Glomerular visceral epithelial cell (primary cell): ENCODE data around the gene ALOXE3.
"Not testable (repeated sequence)": the region's sequence is repeated elsewhere in the genome, so short reads cannot be mapped to it uniquely, and the experiment has no call there.

Experiments
- DNase-seq: peaks from one replicate; pipeline ENCODE4 v3.0.0-alpha.2; 2016; ENCODE audit errors: extremely low spot score

The ALOXE3 gene

GRCh38 chr17:8072341-8072728 is 46.0 kb downstream of the ALOXE3 start:
- DNase-seq, result no peak

GRCh38 chr17:8071496-8071895 is 46.8 kb downstream of the ALOXE3 start:
- no peak for DNase-seq

- DNase-seq, result no peak
These were observed 48.8 kb downstream of the ALOXE3 start for GRCh38 chr17:8069587-8069860.

DNA sequence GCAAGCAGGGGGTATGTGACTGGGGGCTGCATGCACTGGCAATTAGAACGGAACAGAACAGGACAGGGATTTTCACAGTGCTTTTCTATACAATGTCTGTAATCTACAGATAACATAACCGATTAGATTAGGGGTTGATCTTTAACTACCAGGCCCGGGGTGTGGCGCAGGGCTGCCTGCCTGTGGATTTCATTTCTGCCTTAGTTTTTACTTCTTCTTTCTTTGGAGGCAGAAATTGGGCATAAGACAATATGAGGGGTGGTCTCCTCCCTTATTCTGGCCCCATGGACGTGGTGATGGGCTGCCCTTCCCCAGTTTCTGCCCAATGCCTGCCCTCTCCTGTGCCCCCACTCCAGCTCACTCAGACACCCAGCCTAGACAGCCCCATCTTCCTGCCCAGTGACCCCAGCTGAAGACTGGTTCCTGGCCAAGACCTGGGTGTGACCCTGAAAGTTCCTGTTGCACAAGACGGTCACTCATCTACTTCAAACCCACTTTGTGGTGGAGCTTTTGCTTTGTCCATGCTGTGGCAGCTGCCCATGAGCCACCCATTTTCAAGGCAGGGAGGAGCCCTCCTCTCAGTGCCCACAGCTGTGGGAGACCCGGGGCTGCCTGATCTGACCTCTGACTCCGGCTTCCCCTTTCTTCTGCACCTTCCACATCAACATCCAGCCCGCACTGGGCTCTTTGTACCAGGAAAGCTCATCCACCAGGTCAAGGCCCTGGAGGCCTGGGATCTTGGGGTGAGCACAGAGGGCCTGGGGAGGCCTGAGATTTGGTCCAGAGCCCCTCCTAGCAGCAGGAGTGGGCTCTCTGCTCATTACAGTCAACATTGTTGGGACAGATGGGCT is 49.4 kb downstream of the ALOXE3 start:
- no peak for DNase-seq

- DNase-seq, result no peak
These were observed 50.5 kb downstream of the ALOXE3 start for GRCh38 chr17:8067806-8068205.

DNA sequence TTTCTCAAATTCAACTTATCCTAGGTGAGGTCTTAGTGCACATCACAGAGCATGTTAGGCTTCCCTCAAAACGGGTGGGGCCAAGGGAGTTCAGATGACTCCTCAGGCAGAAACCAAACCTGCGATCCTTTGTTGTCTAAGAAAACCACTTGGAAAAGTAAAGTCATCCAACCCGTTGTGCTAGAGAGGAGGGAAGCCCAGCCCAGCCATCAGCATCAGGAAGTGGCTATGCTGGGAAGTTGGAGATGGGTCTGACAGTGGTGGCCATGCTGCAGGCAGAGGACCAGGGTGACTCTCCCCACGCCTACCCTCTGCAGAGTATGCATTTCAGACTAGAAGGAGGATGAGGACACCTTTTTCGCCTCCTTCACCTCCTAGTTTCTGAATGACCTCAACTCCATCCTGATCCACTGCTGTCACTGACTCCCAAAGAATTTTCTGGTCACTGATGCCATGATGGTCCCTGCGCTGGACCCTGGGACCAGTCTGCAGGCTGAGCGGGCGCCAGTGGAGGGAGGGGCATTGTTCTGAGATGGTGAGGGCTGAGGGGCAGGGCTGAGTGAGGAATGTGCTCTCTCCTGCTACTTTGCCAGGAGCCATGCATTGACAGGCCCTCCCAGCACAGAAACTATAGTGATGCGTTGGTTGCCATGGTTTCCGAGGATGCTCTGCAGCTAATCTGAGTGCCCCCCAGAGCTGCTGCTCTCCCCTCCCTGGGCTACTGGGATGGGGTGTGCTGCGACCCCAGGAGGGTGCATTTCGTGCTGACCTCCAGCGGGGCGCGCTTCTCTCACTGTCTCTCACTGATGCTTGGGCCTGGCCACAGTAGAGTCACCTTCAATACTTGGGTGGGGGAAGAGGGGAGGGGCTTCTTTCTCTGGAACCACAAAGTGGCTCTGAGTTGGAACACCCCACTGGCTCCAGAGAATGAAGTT is 51.2 kb downstream of the ALOXE3 start:
- no peak for DNase-seq

GRCh38 chr17:8064561-8065019 is 53.7 kb downstream of the ALOXE3 start:
- DNase-seq, result no peak

DNA sequence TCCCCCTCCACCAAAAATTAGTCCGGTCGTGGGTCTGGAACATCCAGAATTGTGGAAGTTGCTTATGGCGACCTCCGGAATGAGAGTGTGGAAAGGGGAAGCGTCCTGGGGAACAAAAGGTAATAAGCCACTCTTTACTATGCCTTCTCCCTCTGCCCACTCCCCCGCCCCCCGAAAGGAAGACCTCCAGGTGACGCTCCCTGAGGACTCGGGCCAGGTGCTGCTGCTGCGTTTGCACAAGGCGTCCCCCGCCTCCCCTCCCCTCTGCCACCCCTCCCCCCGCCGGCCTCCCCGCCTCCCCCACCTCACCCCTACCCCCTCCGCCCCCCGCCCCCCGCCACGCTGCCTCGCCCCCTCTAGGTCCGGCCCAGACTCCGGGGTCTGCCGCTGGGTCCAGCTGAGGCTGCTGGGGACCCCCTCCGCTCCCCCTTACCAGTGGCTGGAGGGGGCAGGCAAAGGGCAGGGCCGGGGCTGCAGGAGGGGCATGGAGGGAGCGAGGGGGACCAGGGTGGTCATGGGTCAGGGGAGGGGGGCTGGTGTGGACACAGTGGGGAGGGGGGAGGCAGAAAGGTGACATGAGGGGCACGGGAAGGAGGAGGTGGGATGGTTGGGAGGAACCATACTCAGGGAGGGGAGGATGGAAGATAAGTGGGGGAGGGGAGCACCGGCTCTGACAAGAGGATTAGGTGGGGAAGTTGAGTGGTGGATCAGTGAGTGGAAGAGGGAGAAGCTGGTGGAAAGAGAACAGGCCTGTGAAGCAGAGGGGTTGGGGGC is 54.4 kb downstream of the ALOXE3 start:
- DNase-seq, result no peak

- no peak for DNase-seq
These were observed 55.4 kb downstream of the ALOXE3 start for GRCh38 chr17:8062807-8063483.

DNA sequence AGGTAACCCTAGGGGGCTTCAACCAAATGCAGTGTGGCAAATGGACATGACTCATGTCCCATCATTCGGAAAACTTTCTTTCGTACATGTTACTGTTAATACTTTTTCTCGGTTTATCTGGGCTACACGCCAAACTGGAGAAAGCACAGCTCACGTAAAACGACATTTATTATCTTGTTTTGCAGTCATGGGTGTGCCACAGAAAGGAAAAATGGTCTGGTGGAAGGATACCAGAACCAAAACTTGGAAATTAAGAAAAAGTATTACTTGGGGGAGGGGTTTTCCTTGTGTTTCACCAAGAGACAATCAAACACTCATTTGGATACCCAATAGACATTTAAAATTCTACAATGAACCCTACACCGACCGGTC is 55.9 kb downstream of the ALOXE3 start:
- no peak for DNase-seq

DNA sequence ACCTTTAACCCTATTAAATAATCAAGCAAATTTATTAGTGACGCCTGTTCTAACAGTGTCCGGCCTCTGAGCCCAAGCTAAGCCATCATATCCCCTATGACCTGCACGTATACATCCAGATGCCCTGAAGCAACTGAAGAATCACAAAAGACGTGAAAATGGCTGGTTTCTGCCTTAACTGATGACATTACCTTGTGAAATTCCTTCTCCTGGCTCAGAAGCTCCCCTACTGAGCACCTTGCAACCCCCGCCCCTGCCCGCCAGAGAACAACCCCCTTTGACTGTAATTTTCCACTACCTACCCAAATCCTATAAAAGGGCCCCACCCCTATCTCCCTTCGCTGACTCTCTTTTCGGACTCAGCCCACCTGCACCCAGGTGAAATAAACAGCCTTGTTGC is 56.5 kb downstream of the ALOXE3 start:
- DNase-seq, result not testable (repeated sequence)

DNA sequence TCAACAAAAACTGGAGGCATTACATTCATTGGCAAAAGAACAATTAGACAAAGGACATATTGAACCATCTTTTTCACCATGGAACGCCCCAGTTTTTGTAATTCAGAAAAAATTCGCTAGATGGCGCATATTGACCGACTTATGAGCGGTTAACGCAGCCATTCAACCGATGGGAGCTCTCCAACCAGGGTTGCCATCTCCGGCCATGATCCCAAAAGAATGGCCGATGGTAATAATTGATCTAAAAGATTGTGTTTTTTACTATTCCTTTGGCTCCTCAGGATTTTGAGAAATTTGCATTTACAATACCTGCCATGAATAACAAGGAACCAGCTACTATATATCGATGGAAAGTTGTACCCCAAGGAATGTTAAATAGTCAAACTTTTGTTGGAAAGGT is 58.0 kb downstream of the ALOXE3 start:
- DNase-seq, result peak; percentile 70

DNA sequence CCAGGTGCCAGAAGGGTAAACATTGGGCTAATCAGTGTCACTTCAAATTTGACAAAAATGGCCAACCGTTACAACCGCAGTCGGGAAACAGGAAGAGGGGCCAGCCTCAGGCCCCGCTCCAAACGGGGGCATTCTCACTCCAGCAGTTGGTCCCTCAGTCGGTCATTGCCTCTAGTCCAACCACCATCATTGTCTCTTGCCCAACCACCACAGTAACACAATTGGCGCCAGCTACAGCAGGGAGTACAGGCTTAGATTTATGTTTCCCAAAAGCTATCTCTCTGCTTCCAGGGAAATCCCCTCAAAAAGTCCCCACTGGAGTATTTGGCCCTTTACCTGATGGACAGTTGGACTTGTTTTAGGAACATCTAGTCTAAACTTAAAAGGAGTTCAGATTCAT is 59.2 kb downstream of the ALOXE3 start:
- no peak for DNase-seq

GRCh38 chr17:8057691-8058114 is 60.6 kb downstream of the ALOXE3 start:
- DNase-seq, result peak; percentile 78

- no peak for DNase-seq
These were observed 61.2 kb downstream of the ALOXE3 start for GRCh38 chr17:8056976-8057625.

- DNase-seq, result peak; percentile 40
These were observed 61.9 kb downstream of the ALOXE3 start for GRCh38 chr17:8056232-8056975.

GRCh38 chr17:8055851-8056231 is 62.5 kb downstream of the ALOXE3 start:
- no peak for DNase-seq

DNA sequence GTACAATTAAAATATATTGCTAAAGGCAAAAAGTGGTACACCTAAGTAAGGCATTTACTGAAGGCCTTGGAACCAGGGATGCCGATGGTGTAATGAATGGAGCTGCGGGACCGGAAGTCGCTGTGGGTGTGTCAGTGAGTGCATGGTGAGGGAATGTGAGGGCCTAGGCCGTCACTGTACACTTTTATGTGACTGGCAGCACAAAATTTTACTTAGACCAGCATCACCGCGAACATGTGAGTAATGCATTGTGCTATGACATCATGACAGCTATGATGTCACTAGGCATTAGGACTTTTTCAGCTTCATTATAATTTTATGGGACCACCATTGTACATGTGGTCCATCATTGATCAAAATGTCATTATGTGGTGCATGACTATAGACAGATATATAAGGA is 64.7 kb downstream of the ALOXE3 start:
- DNase-seq, result no peak

- no peak for DNase-seq
These were observed 65.8 kb downstream of the ALOXE3 start for GRCh38 chr17:8052256-8053252.
